OCI-LY1 (cell line): ENCODE measurements around the gene CTNNA2.

ENCODE experiments used
- H2AFZ ChIP-seq: fragments of 200-600 bp; sonication (generic), shearing (Covaris generic); 2 replicates; pipeline ENCODE4 v1.6.0; 2014; ENCODE audit warnings: antibody characterized with exemption, mild to moderate bottlenecking, low read length
- H3F3A ChIP-seq: fragments of 200-600 bp; sonication (generic), shearing (Covaris generic); 2 replicates; pipeline ENCODE4 v1.6.0; 2014; ENCODE audit warnings: mild to moderate bottlenecking, antibody characterized with exemption, low read length, moderate library complexity; ENCODE audit not compliant: insufficient read depth
- H3K27ac ChIP-seq: fragments of 200-600 bp; sonication (generic); 2 replicates; pipeline ENCODE4 v1.5.1; 2014; ENCODE audit warnings: low read length, mixed run types, mild to moderate bottlenecking, low read depth; ENCODE audit not compliant: poor library complexity, severe bottlenecking
- H3K27me3 ChIP-seq: fragments of 200-600 bp; sonication (generic); 2 replicates; pipeline ENCODE4 v1.6.0; 2014; ENCODE audit warnings: antibody characterized with exemption, mild to moderate bottlenecking, low read length, moderate library complexity; ENCODE audit not compliant: insufficient read depth
- H3K36me3 ChIP-seq: fragments of 200-600 bp; sonication (generic); 2 replicates; pipeline ENCODE4 v1.6.1; 2014; ENCODE audit warnings: mild to moderate bottlenecking, antibody characterized with exemption, low read length, moderate library complexity, mixed read lengths; ENCODE audit not compliant: insufficient read depth
- H3K4me1 ChIP-seq: fragments of 200-600 bp; sonication (generic); 2 replicates; pipeline ENCODE4 v1.5.1; 2014; ENCODE audit warnings: mild to moderate bottlenecking, low read length, moderate library complexity; ENCODE audit not compliant: insufficient read depth, severe bottlenecking
- H3K4me2 ChIP-seq: fragments of 200-600 bp; sonication (generic), shearing (Covaris generic); 2 replicates; pipeline ENCODE4 v1.6.1; 2014; ENCODE audit warnings: low read length
- H3K4me3 ChIP-seq: fragments of 200-600 bp; sonication (generic); 2 replicates; pipeline ENCODE4 v1.5.1; 2014; ENCODE audit warnings: low read length, low read depth, mild to moderate bottlenecking, mixed read lengths; ENCODE audit not compliant: poor library complexity, severe bottlenecking
- H3K79me2 ChIP-seq: fragments of 200-600 bp; shearing (Covaris generic); 2 replicates; pipeline ENCODE4 v1.6.1; 2016; ENCODE audit warnings: mixed run types, low read length, mixed read lengths; ENCODE audit not compliant: insufficient read depth
- H3K9ac ChIP-seq: fragments of 200-600 bp; sonication (generic), shearing (Covaris generic); 2 replicates; pipeline ENCODE4 v1.6.1; 2014; ENCODE audit warnings: mild to moderate bottlenecking, low read length, mixed read lengths
- H3K9me2 ChIP-seq: fragments of 200-600 bp; sonication (generic), shearing (Covaris generic); 2 replicates; pipeline ENCODE4 v1.6.1; 2014; ENCODE audit warnings: low read depth, mild to moderate bottlenecking, low read length, mixed read lengths
- H3K9me3 ChIP-seq: fragments of 200-600 bp; shearing (Covaris generic); 2 replicates; pipeline ENCODE4 v1.6.1; 2014; ENCODE audit warnings: low read length, mixed read lengths
- H4K20me1 ChIP-seq: fragments of 200-600 bp; sonication (generic), shearing (Covaris generic); 2 replicates; pipeline ENCODE4 v1.6.0; 2016; ENCODE audit warnings: mild to moderate bottlenecking, low read length; ENCODE audit not compliant: insufficient read depth
- EZH2 ChIP-seq: fragments of 200-600 bp; sonication (generic), shearing (Covaris generic); IDR thresholded peaks from 2 replicates; pipeline ENCODE4 v1.8.0; 2017; ENCODE audit warnings: borderline replicate concordance, mixed run types, mild to moderate bottlenecking, antibody characterized with exemption, low read length, moderate library complexity, mixed read lengths
- TF ChIP-seq, protein P1 (sequence below): fragments of 200-600 bp; sonication (generic), shearing (Covaris generic); IDR thresholded peaks from 2 replicates; pipeline ENCODE4 v1.5.1; 2017; ENCODE audit warnings: mild to moderate bottlenecking, antibody characterized with exemption, low read length, moderate library complexity, mixed read lengths

Gene CTNNA2

DNA sequence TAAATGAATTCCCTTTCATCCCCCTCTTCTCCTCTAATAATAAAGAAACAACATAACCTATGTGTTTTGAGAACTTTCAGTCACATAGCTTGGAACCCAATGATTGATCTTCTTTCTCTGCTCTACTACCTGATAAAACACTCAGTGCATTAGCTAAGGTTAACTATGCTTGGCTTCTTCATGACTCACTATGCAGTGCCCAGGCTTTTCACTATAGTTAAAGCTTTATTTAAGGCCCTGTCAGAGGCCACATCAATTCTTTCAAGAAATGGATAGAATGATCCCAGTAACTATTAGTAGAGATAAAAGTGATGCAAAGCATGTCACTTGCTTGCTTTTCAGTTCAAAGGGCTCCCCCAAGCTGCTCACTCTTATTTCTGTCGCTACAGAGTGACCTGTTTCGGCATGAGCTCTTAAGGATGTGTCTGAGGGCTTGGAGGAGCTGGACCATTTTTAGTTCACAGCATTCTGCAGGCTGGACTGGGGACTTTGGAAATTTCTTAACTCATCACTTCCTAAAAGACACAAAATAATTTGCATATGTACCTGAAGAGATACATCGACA, 407.7 kb downstream of the CTNNA2 start:
- Histone ChIP-seq H3K4me3 (no peak overlapping the region), H4K20me1 (no peaks in the 10 kb centered on the region), H3K4me1 (no peaks in the 10 kb centered on the region), H3K4me2 (no peak overlapping the region), H3K36me3 (no peaks in the 10 kb centered on the region), H3K9me3 (no peaks in the 10 kb centered on the region), H3K27me3 (no peaks in the 10 kb centered on the region; the same call in 1 of the 2 replicates), H3K79me2 (no peaks in the 10 kb centered on the region), H3K9ac (no peak overlapping the region), H3K9me2 (no peaks in the 10 kb centered on the region), H2AFZ (no peak overlapping the region), H3K27ac (no peak overlapping the region), H3F3A (no peaks in the 10 kb centered on the region)
- TF ChIP-seq, protein P1, sequence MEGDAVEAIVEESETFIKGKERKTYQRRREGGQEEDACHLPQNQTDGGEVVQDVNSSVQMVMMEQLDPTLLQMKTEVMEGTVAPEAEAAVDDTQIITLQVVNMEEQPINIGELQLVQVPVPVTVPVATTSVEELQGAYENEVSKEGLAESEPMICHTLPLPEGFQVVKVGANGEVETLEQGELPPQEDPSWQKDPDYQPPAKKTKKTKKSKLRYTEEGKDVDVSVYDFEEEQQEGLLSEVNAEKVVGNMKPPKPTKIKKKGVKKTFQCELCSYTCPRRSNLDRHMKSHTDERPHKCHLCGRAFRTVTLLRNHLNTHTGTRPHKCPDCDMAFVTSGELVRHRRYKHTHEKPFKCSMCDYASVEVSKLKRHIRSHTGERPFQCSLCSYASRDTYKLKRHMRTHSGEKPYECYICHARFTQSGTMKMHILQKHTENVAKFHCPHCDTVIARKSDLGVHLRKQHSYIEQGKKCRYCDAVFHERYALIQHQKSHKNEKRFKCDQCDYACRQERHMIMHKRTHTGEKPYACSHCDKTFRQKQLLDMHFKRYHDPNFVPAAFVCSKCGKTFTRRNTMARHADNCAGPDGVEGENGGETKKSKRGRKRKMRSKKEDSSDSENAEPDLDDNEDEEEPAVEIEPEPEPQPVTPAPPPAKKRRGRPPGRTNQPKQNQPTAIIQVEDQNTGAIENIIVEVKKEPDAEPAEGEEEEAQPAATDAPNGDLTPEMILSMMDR: no peak
- no peak for TF ChIP-seq EZH2

DNA sequence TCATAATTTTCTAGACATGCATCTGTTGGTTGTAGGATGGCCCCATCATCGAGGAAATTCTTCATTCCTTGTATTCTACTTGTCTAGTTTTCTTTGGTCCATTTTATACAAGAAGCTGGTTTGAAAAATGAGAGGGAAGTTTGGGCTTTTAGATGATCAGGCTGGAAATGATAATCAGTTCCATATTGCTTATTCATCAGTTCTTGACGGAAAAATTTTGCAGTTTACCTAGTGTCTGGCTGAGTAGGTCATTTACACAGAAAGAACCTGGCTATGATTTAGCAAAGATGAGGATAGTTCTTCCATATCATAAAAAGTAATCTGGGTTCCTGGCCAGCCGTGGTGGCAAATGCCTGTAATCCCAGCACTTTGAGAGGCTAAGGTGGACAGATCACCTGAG, 416.8 kb downstream of the CTNNA2 start:
- Histone ChIP-seq H3K27ac (no peak overlapping the region), H3K4me3 (no peak overlapping the region), H4K20me1 (no peaks in the 10 kb centered on the region), H3K9ac (no peak overlapping the region), H3K4me2 (no peak overlapping the region), H3K79me2 (no peaks in the 10 kb centered on the region), H3K27me3 (no peaks in the 10 kb centered on the region), H3F3A (no peaks in the 10 kb centered on the region), H3K9me3 (no peaks in the 10 kb centered on the region), H3K9me2 (no peaks in the 10 kb centered on the region), H3K36me3 (no peaks in the 10 kb centered on the region), H2AFZ (no peak overlapping the region), H3K4me1 (no peaks in the 10 kb centered on the region)
- TF ChIP-seq EZH2: no peak
- TF ChIP-seq, protein P1: no peak

DNA sequence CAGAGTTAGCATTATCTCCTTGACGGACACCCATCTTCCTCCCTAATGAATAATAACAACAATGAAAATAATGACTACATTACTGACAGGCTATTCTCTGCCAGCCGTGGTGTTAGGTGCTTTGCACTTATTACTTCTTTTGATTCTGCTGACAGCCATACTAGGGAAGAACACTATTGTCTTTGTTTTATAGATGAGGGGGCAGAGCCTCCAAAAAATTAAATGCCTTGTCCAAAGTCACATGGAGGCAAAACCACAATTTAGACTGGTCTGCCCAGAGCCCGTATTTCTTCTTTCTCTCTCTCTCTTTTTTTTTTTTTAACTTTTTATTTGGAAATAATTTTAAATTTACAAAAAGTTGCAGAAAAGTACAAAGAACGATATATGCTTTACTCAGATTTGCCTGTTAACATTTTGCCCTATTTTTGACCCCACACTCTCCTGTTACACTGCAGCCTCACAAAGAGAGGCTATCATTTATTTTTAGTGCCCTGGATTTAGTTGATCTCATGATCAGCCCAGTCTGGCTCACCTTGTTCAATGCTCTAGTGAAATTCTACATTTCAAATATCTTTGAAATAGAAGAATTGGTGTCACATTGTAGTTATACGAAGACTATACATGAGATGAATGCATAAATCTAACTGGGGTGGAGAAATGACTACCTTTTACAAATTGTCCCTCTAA, 422.3 kb downstream of the CTNNA2 start:
- H3F3A ChIP-seq: no peaks in the 10 kb centered on the region
- H4K20me1 ChIP-seq: no peaks in the 10 kb centered on the region
- no peak overlapping the region for H3K9ac ChIP-seq
- no peak for TF ChIP-seq EZH2
- TF ChIP-seq, protein P1: no peak
- H3K4me3 ChIP-seq: no peak overlapping the region
- no peaks in the 10 kb centered on the region for H3K36me3 ChIP-seq
- no peaks in the 10 kb centered on the region for H3K9me3 ChIP-seq
- no peaks in the 10 kb centered on the region for H3K9me2 ChIP-seq
- H3K27me3 ChIP-seq: no peaks in the 10 kb centered on the region
- H3K4me1 ChIP-seq: no peaks in the 10 kb centered on the region
- no peak overlapping the region for H3K27ac ChIP-seq
- H2AFZ ChIP-seq: no peak overlapping the region
- no peaks in the 10 kb centered on the region for H3K79me2 ChIP-seq
- no peak overlapping the region for H3K4me2 ChIP-seq
